ENCODE measurements around the gene GAS5. TPM values are rescaled to one million over a fixed set of nuclear protein-coding genes. Genes with fewer than 3 reads are reported as not detected.

The GAS5 gene
- total and polyA plus RNA-seq, 9 of the 15 experiments (the other 6 are each of a cell fraction or from before 2014, with no cell fraction given): 565 to 1,860 (median 1,006) TPM

- ChIA-PET POLR2A (interaction anchor here (0.5 to 3.5 kb wide), 34 partner anchors 9 to 1078 kb away, joined by 3 to 20 read pairs (median 4); partner anchors contain the start of genes GAS5, KLHL20, SLC9C2 and ZBTB37), CTCF (ENCODE audit: low intra/inter-chr PET ratio) (interaction anchor here (0.8 to 2.9 kb wide), 4 partner anchors 394 to 1082 kb away, joined by 3 to 14 read pairs (median 8); no protein-coding TSS in a partner anchor)
- no peaks in the 10 kb centered on the region for H4K20me1 ChIP-seq (replicated peaks; ENCODE audit: control insufficient read depth, insufficient read depth, low read length)
- H3K4me1 ChIP-seq (replicated peaks in 1 of 2; ENCODE audit: control insufficient read depth in 2 of 2, insufficient read depth in 2 of 2, low read length in 2 of 2): peaks cover 8 to 13% of the 10 kb centered on the region in 2 experiments; a peak in 4 of 5 replicates
- under 1% methylated on average over 50 of the region's 55 CpGs for WGBS (ENCODE audit: insufficient coverage, low coverage, missing lambda C conversion rate)
- peak within 1 kb of the TSS; percentile 91 for H3K27ac ChIP-seq (ENCODE audit: extremely low read depth, low read depth, low read length)
- intact Hi-C loops (cut with micrococcal nuclease) (loop anchor here (1.0 to 10.0 kb wide), 7 partner anchors 44 to 393 kb away; partner anchors contain the start of genes KLHL20, PRDX6 and ZBTB37), in situ Hi-C loops (cut with MboI) (loop anchor here (10.0 to 25.0 kb wide), 2 partner anchors 390 to 913 kb away; no protein-coding TSS in a partner anchor)
- DNase-seq (ENCODE audit: extremely low read depth in 1 of 4, low spot score in 3 of 4) (peak; percentile 76 to 98 (median 84)), FAIRE-seq (peak; percentile 90), ATAC-seq (peak; percentile 90)
- peak within 1 kb of the TSS; percentile 96 for H2AFZ ChIP-seq (ENCODE audit: low read depth, low read length)
- TSS peak; percentile 86 for BruUV-seq (replicated peaks)
- no peaks in the 10 kb centered on the region for H3K27me3 ChIP-seq (ENCODE audit: control insufficient read depth in 2 of 2, insufficient read depth in 2 of 2, low read length in 2 of 2)
- H3K36me3 ChIP-seq (ENCODE audit: control insufficient read depth, insufficient read depth, low read length): peaks cover 53% of the 10 kb centered on the region
- H3K9ac ChIP-seq (ENCODE audit: insufficient read depth in 1 of 2, low read depth in 2 of 2, low read length in 2 of 2): peak within 1 kb of the TSS; percentile 89 to 99
- no peaks in the 10 kb centered on the region for H3K9me1 ChIP-seq (ENCODE audit: control insufficient read depth, insufficient read depth, low read length)
- peak within 1 kb of the TSS; percentile 56 for H3K4me3 ChIP-seq
- peak within 1 kb of the TSS; percentile 85 for H3K4me2 ChIP-seq (ENCODE audit: insufficient read depth, low read length)
- H3K9me3 ChIP-seq (replicated peaks; ENCODE audit: control insufficient read depth, insufficient read depth, low read depth, low read length): no peaks in the 10 kb centered on the region
- peaks cover 67% of the 10 kb centered on the region for H3K79me2 ChIP-seq (ENCODE audit: control insufficient read depth, insufficient read depth, low read length)
- TF ChIP-seq MGA (IDR thresholded peaks at IDR 0.05) (peak; percentile 74), POLR2H (tag; IDR thresholded peaks at IDR 0.05; ENCODE audit: low read depth) (peak; percentile 96), ARNT (IDR thresholded peaks at IDR 0.05) (peak; percentile 61 to 92; a peak in 3 of 4 replicates), CREBBP (IDR thresholded peaks at IDR 0.05; ENCODE audit: low read depth, low read length) (no peak), HBP1 (CRISPR knock-in tag; IDR thresholded peaks at IDR 0.05) (no peak), CBX1 (IDR thresholded peaks at IDR 0.05; ENCODE audit: low read depth) (peak; percentile 15; the same call in 1 of the 2 replicates), ETV1 (tag; conservative IDR thresholded peaks at IDR 0.05; ENCODE audit: low read depth) (peak; percentile 82), CREM (IDR thresholded peaks at IDR 0.05; ENCODE audit: low read depth) (peak; percentile 98)
These were observed 43.3 kb downstream of the GAS5 start, which contains the start of the genes CENPL and DARS2 for GRCh38 chr1:173824315-173825081. Gene CENPL (minus strand): TSS chr1:173824883. CDS start chr1:173811299, 13,584 bp downstream. Gene DARS2 (plus strand): TSS chr1:173824673. CDS start chr1:173825230, 557 bp downstream.
